Umbilical cord (tissue), 2 donors: ENCODE results near the gene MMP3. TPM values are rescaled to one million over a fixed set of nuclear protein-coding genes. Genes with fewer than 3 reads are reported as not detected.
"Not testable (repeated sequence)": the region's sequence is repeated elsewhere in the genome, so short reads cannot be mapped to it uniquely, and the experiment has no call there.

Source experiments
- DNase-seq: peaks from one replicate; pipeline ENCODE4 v3.0.0-alpha.2; 2015; ENCODE audit warnings: low spot score
- total RNA-seq: library from RNA; depleted of rRNA; stranded (reverse); fragments of >200 nt; gene quantifications from one replicate; pipeline ENCODE4 v1.2.3, GENCODE V29; 2014; ENCODE audit warnings: low replicate concordance; ENCODE audit not compliant: insufficient read depth

MMP3 gene
- total RNA-seq, result 0.72 TPM

GRCh38 chr11:102843489-102843888 lies at the start of gene MMP3:
Gene MMP3, minus strand, starts transcription at chr11:102843609. Its CDS starts 63 bp downstream, at chr11:102843546.
- DNase-seq, result no peak

GRCh38 chr11:102891736-102892135 lies 48.3 kb upstream of the MMP3 start:
- no peak for DNase-seq

GRCh38 chr11:102886999-102887398 lies 43.6 kb upstream of the MMP3 start:
- DNase-seq, result no peak

GRCh38 chr11:102883141-102883540 lies 39.7 kb upstream of the MMP3 start:
- no peak for DNase-seq

- DNase-seq, result no peak
These were observed 39.1 kb upstream of the MMP3 start for GRCh38 chr11:102882389-102883024.

- no peak for DNase-seq
These were observed 36.4 kb upstream of the MMP3 start for GRCh38 chr11:102879801-102880200.

- DNase-seq, result no peak
These were observed 35.2 kb upstream of the MMP3 start for GRCh38 chr11:102878595-102878994.

- no peak for DNase-seq
These were observed 31.4 kb upstream of the MMP3 start, which contains the start of gene MMP12 for GRCh38 chr11:102874852-102875251. Gene MMP12, minus strand, starts transcription at chr11:102874982. Its CDS starts 45 bp downstream, at chr11:102874937.

GRCh38 chr11:102869354-102869964 lies 26.1 kb upstream of the MMP3 start:
- DNase-seq, result not testable (repeated sequence)

GRCh38 chr11:102868339-102868738 lies 24.9 kb upstream of the MMP3 start:
- DNase-seq, result peak; percentile 55

- DNase-seq, result no peak
These were observed 21.3 kb upstream of the MMP3 start for GRCh38 chr11:102864724-102865123.

- no peak for DNase-seq
These were observed 10.5 kb upstream of the MMP3 start for GRCh38 chr11:102853956-102854355.

GRCh38 chr11:102853055-102853454 lies 9.6 kb upstream of the MMP3 start:
- DNase-seq, result no peak

- peak; percentile 54 for DNase-seq
These were observed 7.8 kb upstream of the MMP3 start for GRCh38 chr11:102850973-102851745.

GRCh38 chr11:102849311-102849710 lies 5.9 kb upstream of the MMP3 start:
- peak; percentile 60 for DNase-seq

GRCh38 chr11:102846292-102846691 lies 2.9 kb upstream of the MMP3 start:
- no peak for DNase-seq

GRCh38 chr11:102842930-102843329 lies 479 bp downstream of the MMP3 start:
- DNase-seq, result no peak

GRCh38 chr11:102840018-102840417 lies 3.4 kb downstream of the MMP3 start:
- no peak for DNase-seq

- no peak for DNase-seq
These were observed 5.8 kb downstream of the MMP3 start for GRCh38 chr11:102837646-102838045.

GRCh38 chr11:102837156-102837555 lies 6.3 kb downstream of the MMP3 start:
- no peak for DNase-seq

GRCh38 chr11:102836290-102836875 lies 7.0 kb downstream of the MMP3 start:
- DNase-seq, result peak; percentile 35

- DNase-seq, result no peak
These were observed 9.7 kb downstream of the MMP3 start for GRCh38 chr11:102833731-102834130.
